HepG2 (cell line): ENCODE measurements around the gene RABL6.

Experiments used
- ATF7-NPFF ChIP-seq: sonication (generic); formaldehyde crosslinking; IDR thresholded peaks from 2 replicates; pipeline ENCODE4 v1.8.1; 2023; ENCODE audit warnings: mild to moderate bottlenecking, low read depth, missing genetic modification reagents, moderate library complexity
- CEBPG ChIP-seq: IDR thresholded peaks from 2 replicates; pipeline ENCODE4 v1.6.1; 2016
- FOSL1 ChIP-seq: sonication (generic); formaldehyde crosslinking; IDR thresholded peaks from 2 replicates; pipeline ENCODE4 v1.9.0; 2021; ENCODE audit warnings: missing genetic modification reagents, borderline replicate concordance
- ZNF33A ChIP-seq: sonication (generic); formaldehyde crosslinking; IDR thresholded peaks from 2 replicates; pipeline ENCODE4 v1.5.1; 2020; ENCODE audit warnings: missing genetic modification reagents, mild to moderate bottlenecking, moderate library complexity, borderline replicate concordance
- TF ChIP-seq, protein P1 (sequence below): sonication (generic); formaldehyde crosslinking; IDR thresholded peaks from 2 replicates; pipeline ENCODE4 v1.5.0; 2020; ENCODE audit warnings: mild to moderate bottlenecking, missing genetic modification reagents, moderate library complexity
- TF ChIP-seq, protein P2 (sequence below): sonication (generic); formaldehyde crosslinking; IDR thresholded peaks from 2 replicates; pipeline ENCODE4 v1.9.0; 2021; ENCODE audit warnings: missing genetic modification reagents, borderline replicate concordance
- TF ChIP-seq, protein P3 (sequence below): sonication (generic); formaldehyde crosslinking; conservative IDR thresholded peaks from 2 replicates; pipeline ENCODE4 v1.4.0; 2020; ENCODE audit warnings: missing genetic modification reagents

DNA sequence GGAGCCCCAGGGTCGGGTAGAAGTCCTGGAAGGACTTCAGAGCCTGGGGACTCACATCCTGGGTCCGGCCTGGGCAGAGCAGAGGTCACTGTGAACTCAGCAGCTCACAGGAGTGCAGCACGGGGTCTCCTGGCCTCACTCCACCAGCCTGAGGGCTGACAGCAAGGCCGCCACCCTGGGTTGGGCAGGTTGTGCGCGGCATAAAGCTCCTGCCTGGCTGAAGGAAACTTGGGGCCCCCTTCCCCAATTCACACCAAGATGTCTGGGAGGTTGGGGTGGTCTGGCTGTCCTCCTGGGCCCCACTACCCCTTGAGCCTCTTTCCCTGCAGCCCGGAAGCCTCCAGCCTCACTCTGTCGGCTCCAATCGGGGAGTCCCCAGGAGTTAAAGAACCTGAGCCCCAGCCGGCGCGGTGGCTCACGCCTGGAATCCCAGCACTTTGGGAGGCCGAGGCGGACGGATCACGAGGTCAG lies 45.5 kb upstream of the RABL6 start:
- TF ChIP-seq, protein P1, sequence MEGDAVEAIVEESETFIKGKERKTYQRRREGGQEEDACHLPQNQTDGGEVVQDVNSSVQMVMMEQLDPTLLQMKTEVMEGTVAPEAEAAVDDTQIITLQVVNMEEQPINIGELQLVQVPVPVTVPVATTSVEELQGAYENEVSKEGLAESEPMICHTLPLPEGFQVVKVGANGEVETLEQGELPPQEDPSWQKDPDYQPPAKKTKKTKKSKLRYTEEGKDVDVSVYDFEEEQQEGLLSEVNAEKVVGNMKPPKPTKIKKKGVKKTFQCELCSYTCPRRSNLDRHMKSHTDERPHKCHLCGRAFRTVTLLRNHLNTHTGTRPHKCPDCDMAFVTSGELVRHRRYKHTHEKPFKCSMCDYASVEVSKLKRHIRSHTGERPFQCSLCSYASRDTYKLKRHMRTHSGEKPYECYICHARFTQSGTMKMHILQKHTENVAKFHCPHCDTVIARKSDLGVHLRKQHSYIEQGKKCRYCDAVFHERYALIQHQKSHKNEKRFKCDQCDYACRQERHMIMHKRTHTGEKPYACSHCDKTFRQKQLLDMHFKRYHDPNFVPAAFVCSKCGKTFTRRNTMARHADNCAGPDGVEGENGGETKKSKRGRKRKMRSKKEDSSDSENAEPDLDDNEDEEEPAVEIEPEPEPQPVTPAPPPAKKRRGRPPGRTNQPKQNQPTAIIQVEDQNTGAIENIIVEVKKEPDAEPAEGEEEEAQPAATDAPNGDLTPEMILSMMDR (CRISPR knock-in tag), result no peak
- TF ChIP-seq FOSL1, result no peak
- TF ChIP-seq, protein P2, sequence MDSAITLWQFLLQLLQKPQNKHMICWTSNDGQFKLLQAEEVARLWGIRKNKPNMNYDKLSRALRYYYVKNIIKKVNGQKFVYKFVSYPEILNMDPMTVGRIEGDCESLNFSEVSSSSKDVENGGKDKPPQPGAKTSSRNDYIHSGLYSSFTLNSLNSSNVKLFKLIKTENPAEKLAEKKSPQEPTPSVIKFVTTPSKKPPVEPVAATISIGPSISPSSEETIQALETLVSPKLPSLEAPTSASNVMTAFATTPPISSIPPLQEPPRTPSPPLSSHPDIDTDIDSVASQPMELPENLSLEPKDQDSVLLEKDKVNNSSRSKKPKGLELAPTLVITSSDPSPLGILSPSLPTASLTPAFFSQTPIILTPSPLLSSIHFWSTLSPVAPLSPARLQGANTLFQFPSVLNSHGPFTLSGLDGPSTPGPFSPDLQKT (CRISPR knock-in tag), result no peak
- TF ChIP-seq, protein P3, sequence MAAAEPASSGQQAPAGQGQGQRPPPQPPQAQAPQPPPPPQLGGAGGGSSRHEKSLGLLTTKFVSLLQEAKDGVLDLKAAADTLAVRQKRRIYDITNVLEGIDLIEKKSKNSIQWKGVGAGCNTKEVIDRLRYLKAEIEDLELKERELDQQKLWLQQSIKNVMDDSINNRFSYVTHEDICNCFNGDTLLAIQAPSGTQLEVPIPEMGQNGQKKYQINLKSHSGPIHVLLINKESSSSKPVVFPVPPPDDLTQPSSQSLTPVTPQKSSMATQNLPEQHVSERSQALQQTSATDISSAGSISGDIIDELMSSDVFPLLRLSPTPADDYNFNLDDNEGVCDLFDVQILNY (CRISPR knock-in tag), result no peak
- no peak for TF ChIP-seq ZNF33A (CRISPR knock-in tag)
- TF ChIP-seq ATF7-NPFF (CRISPR knock-in tag), result no peak
- TF ChIP-seq CEBPG (CRISPR knock-in tag), result no peak
